Body of pancreas (tissue), 4 donors: ENCODE data around the gene MMP24. TPM values are rescaled to one million over a fixed set of nuclear protein-coding genes. Genes with fewer than 3 reads are reported as not detected.
"Not testable (repeated sequence)": the region's sequence is repeated elsewhere in the genome, so short reads cannot be mapped to it uniquely, and the experiment has no call there.

Experiments used
- ATAC-seq: fragments of 150-250 bp; one replicate; pipeline ENCODE4 v1.9.1; 2016
- DNase-seq, 4 donors: peaks; one replicate each; pipeline ENCODE4 v3.0.0-alpha.2; 2019
- H3K27ac ChIP-seq, 4 donors: fragments of 200-600 bp; sonication (generic); 1 replicate in 3 of 4; 2 replicates in 1 of 4; pipeline versions ENCODE4 v1.5.1 to v1.6.1; 2016 to 2019; ENCODE audit warnings: mild to moderate bottlenecking in 1 of 4, mixed read lengths in 1 of 4, moderate library complexity in 1 of 4
- H3K27me3 ChIP-seq, 2 donors: fragments of 200-600 bp; sonication (generic); one replicate each; pipeline ENCODE4 v1.6.0; 2016; ENCODE audit warnings: mild to moderate bottlenecking in 1 of 2
- H3K36me3 ChIP-seq, 2 donors: fragments of 200-600 bp; sonication (generic); replicated peaks in 1 of 2; 2 replicates each; pipeline ENCODE4 v1.5.1; 2016; ENCODE audit warnings: low read depth in 2 of 2; ENCODE audit not compliant: insufficient read depth in 1 of 2
- H3K4me1 ChIP-seq: fragments of 200-600 bp; sonication (generic); one replicate; pipeline ENCODE4 v1.6.0; 2016
- H3K4me3 ChIP-seq, 2 donors: fragments of 200-600 bp; sonication (generic); 1 replicate in 1 of 2; 2 replicates in 1 of 2; pipeline ENCODE4 v1.5.1; 2016 to 2019
- H3K9me3 ChIP-seq, 3 donors: fragments of 200-600 bp; sonication (generic); 1 replicate in 2 of 3; 2 replicates in 1 of 3; pipeline ENCODE4 v1.5.1; 2016
- CTCF ChIP-seq, 7 experiments: fragments of 450-650 bp in 4 of 7; fragments of 200-600 bp in 3 of 7; sonication (generic) in 3 of 7; IDR thresholded peaks; one replicate each; pipeline ENCODE4 v1.5.1; 2016 to 2019; ENCODE audit warnings: antibody characterized with exemption in 7 of 7
- POLR2A ChIP-seq, 3 donors: fragments of 450-650 bp; IDR thresholded peaks; one replicate each; pipeline ENCODE4 v1.6.1; 2016; ENCODE audit warnings: antibody characterized with exemption in 3 of 3, mild to moderate bottlenecking in 2 of 3
- WGBS, 2 donors: methylation state at CpG; one replicate each; pipeline ENCODE4 v1.1.5; 2017; 5-methylcytosine and 5-hydroxymethylcytosine counted together
- intact Hi-C: fragments of 100-400 bp; cut with DNase I; formaldehyde crosslinking; loops from one replicate; pipeline ENCODE4 v1.15.1; 2023
- total RNA-seq, 2 donors: library from RNA; depleted of rRNA; stranded (reverse); fragments of >200 nt; gene quantifications; one replicate each; pipeline ENCODE4 v1.1.0, GENCODE V29; 2016

The MMP24 gene
- total RNA-seq, 2 donors from 2014 or later = 3.0 to 9.3 TPM

GRCh38 chr20:35260426-35260825 is 33.9 kb downstream of the MMP24 start:
- H3K4me1 ChIP-seq = peaks cover 23% of the 10 kb centered on the region
- H3K4me3 ChIP-seq = no peak overlapping the region
- 96% methylated on average over 6 of the region's 6 CpGs; no CpG with 5 or more reads in 1 of the 2 donors for WGBS, 2 donors
- ATAC-seq = no peak
- no peaks in the 10 kb centered on the region for H3K36me3 ChIP-seq
- intact Hi-C loops = no loop called here
- H3K9me3 ChIP-seq = no peaks in the 10 kb centered on the region
- DNase-seq = no peak
- TF ChIP-seq CTCF (IDR thresholded peaks at IDR 0.05) (no peak), POLR2A (IDR thresholded peaks at IDR 0.05) (no peak)
- H3K27me3 ChIP-seq = no peaks in the 10 kb centered on the region
- H3K27ac ChIP-seq = no peak overlapping the region

- WGBS, 2 donors = 52 to 68% methylated on average over 7 of the region's 10 CpGs
- peak overlapping the region; percentile 20 to 65 (median 40) for H3K27ac ChIP-seq
- intact Hi-C loops = not testable (repeated sequence)
These were observed 35.8 kb downstream of the MMP24 start for GRCh38 chr20:35262321-35262720.

GRCh38 chr20:35262731-35263531 is 36.4 kb downstream of the MMP24 start:
- H3K36me3 ChIP-seq, H3K9me3 ChIP-seq, intact Hi-C loops, H3K4me3 ChIP-seq, H3K27me3 ChIP-seq: not testable (repeated sequence)
- TF ChIP-seq CTCF (IDR thresholded peaks at IDR 0.05) = peak in 3 of 7 experiments; percentile 37 to 43 (median 38)
- DNase-seq = peak; percentile 63 to 78 (median 72)
- peak overlapping the region; percentile 70 to 91 (median 87) for H3K27ac ChIP-seq
- peaks cover 22% of the 10 kb centered on the region for H3K4me1 ChIP-seq
- 51 to 59% methylated on average over 5 of the region's 8 CpGs for WGBS, 2 donors
- peak; percentile 89 for ATAC-seq

More at GRCh38 chr20:35262321-35262720, 35.8 kb downstream of the MMP24 start:
- not testable (repeated sequence) for H3K9me3 ChIP-seq, DNase-seq, H3K36me3 ChIP-seq, H3K27me3 ChIP-seq, H3K4me3 ChIP-seq, ATAC-seq
- H3K4me1 ChIP-seq = peaks cover 22% of the 10 kb centered on the region

GRCh38 chr20:35263532-35264341 is 37.2 kb downstream of the MMP24 start:
- Histone ChIP-seq H3K4me3 (no peak overlapping the region), H3K27ac (peak overlapping the region; percentile 70 to 91 (median 87)), H3K27me3 (no peaks in the 10 kb centered on the region), H3K36me3 (no peaks in the 10 kb centered on the region), H3K4me1 (peaks cover 16% of the 10 kb centered on the region), H3K9me3 (no peaks in the 10 kb centered on the region)
- peak; percentile 67 to 85 (median 80) for DNase-seq
- peak; percentile 73 to 84 (median 80) for TF ChIP-seq POLR2A (IDR thresholded peaks at IDR 0.05)
- no peak for TF ChIP-seq CTCF (IDR thresholded peaks at IDR 0.05)
- intact Hi-C loops = no loop called here
- peak; percentile 85 for ATAC-seq
- WGBS, 2 donors = 42 to 46% methylated on average over 11 to 17 of the region's 17 CpGs

DNA sequence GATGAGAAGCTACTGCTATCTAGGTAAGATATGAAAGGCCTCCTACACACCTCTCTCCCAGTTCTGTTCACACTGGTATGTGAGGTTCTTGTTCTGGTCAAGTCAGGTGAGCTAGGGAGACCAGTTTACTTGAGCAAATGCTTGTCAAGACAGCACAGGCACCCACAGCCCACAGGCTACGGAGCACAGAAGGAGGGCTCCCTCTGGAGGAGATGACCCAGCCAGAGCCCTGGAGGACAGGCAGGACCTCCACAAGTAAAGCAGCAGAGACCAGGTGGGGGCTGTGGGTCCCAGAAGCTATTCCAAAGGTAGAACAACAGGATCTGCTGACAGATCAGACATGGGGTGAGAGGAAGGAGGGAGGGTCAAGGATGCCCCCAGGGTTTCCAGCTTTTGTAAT is 38.3 kb downstream of the MMP24 start:
- Histone ChIP-seq H3K27ac (peak overlapping the region in 3 of 4 donors; percentile 86 to 91 (median 88)), H3K4me3 (no peak overlapping the region), H3K36me3 (no peaks in the 10 kb centered on the region), H3K27me3 (no peaks in the 10 kb centered on the region), H3K9me3 (no peaks in the 10 kb centered on the region), H3K4me1 (peaks cover 25% of the 10 kb centered on the region)
- ATAC-seq (no peak), DNase-seq (peak in 1 of 4 donors; percentile 26)
- TF ChIP-seq POLR2A (IDR thresholded peaks at IDR 0.05) = no peak
- intact Hi-C loops = no loop called here
- 54 to 80% methylated on average over 1 of the region's 1 CpG for WGBS, 2 donors
